K562 (cell line): ENCODE measurements around the gene HSF2. TPM values are rescaled to one million over a fixed set of nuclear protein-coding genes. Genes with fewer than 3 reads are reported as not detected.

ENCODE experiments used
- CCNT2 ChIP-seq: IDR thresholded peaks from 2 replicates; pipeline ENCODE4 v1.6.1; 2011; ENCODE audit warnings: borderline replicate concordance, low read depth, mild to moderate bottlenecking, moderate library complexity, mixed read lengths, low read length; ENCODE audit not compliant: insufficient read length; ENCODE audit errors: extremely low read depth
- MXI1 ChIP-seq: IDR thresholded peaks from 2 replicates; pipeline ENCODE4 v1.6.1; 2011; ENCODE audit warnings: low read depth, mild to moderate bottlenecking, improper control_type of control experiment, low read length
- NFE2 ChIP-seq: IDR thresholded peaks from 2 replicates; pipeline ENCODE4 v1.6.1; 2014; ENCODE audit warnings: antibody characterized with exemption, low read depth
- PTRF ChIP-seq: fragments of 450-650 bp; IDR thresholded peaks from 2 replicates; pipeline ENCODE4 v1.6.1; 2016; ENCODE audit warnings: mild to moderate bottlenecking, missing genetic modification characterization, missing compliant biosample characterization
- PYGO2 ChIP-seq: fragments of 450-650 bp; IDR thresholded peaks from 2 replicates; pipeline ENCODE4 v1.6.1; 2016; ENCODE audit warnings: mild to moderate bottlenecking, missing genetic modification characterization, moderate library complexity, missing compliant biosample characterization
- TFE3 ChIP-seq: fragments of 450-650 bp; formaldehyde crosslinking; IDR thresholded peaks from 2 replicates; pipeline ENCODE4 v1.4.0; 2020; ENCODE audit warnings: mild to moderate bottlenecking, mixed read lengths
- ZBTB1 ChIP-seq: sonication (generic); formaldehyde crosslinking; IDR thresholded peaks from 2 replicates; pipeline ENCODE4 v1.8.1; 2023; ENCODE audit warnings: missing genetic modification reagents, low read depth, mild to moderate bottlenecking, borderline replicate concordance
- ZBTB49 ChIP-seq: sonication (generic); formaldehyde crosslinking; IDR thresholded peaks from 2 replicates; pipeline ENCODE4 v1.8.0; 2022; ENCODE audit warnings: missing genetic modification reagents, mild to moderate bottlenecking, borderline replicate concordance
- ZFP30 ChIP-seq: fragments of 250-450 bp; sonication (Bioruptor Pico); IDR thresholded peaks from 2 replicates; pipeline ENCODE4 v1.8.0; 2022; ENCODE audit warnings: moderate library complexity, mild to moderate bottlenecking, inconsistent platforms, borderline replicate concordance
- ZNF609 ChIP-seq: sonication (generic); formaldehyde crosslinking; IDR thresholded peaks from 2 replicates; pipeline ENCODE4 v1.8.1; 2023; ENCODE audit warnings: missing genetic modification reagents, mild to moderate bottlenecking, borderline replicate concordance
- ZSCAN29 ChIP-seq: fragments of 450-650 bp; IDR thresholded peaks from 2 replicates; pipeline ENCODE4 v1.6.1; 2017
- polyA plus RNA-seq, 8 experiments: library from polyadenylated mRNA; depleted of rRNA in 4 of 8; stranded (reverse) in 5 of 8; unstranded in 3 of 8; fragments of >200 nt; fragmentation: Nextera tagmentation in 2 of 8; fragmentation: Illumina TruSeq in 1 of 8; extraction: Ambion mirVana in 2 of 8; extraction: Trizol in 1 of 8; gene quantifications; 2 replicates each; pipeline versions ENCODE4 v1.2.1 to v1.2.3, GENCODE V29; 2011 to 2014; ENCODE audit warnings: inconsistent platforms in 1 of 8, missing spikeins in 1 of 8
- total RNA-seq, 7 experiments: library from RNA; depleted of rRNA in 6 of 7; stranded (reverse); fragments of >200 nt in 6 of 7; fragmentation: Illumina TruSeq in 2 of 7; extraction: Trizol in 2 of 7; gene quantifications; 2 replicates each; pipeline versions ENCODE4 v1.2.1 to v1.2.3, GENCODE V29; 2011 to 2021; ENCODE audit warnings: low replicate concordance in 1 of 7
- TF ChIP-seq, protein P1 (sequence below): sonication (generic); formaldehyde crosslinking; IDR thresholded peaks from 2 replicates; pipeline ENCODE4 v1.8.0; 2022; ENCODE audit warnings: missing genetic modification reagents, mild to moderate bottlenecking, borderline replicate concordance

The HSF2 gene
- total and polyA plus RNA-seq, 9 of the 15 experiments (the other 6 are each of a cell fraction or from before 2014, with no cell fraction given) = 19.1 to 73.1 (median 29.2) TPM

DNA sequence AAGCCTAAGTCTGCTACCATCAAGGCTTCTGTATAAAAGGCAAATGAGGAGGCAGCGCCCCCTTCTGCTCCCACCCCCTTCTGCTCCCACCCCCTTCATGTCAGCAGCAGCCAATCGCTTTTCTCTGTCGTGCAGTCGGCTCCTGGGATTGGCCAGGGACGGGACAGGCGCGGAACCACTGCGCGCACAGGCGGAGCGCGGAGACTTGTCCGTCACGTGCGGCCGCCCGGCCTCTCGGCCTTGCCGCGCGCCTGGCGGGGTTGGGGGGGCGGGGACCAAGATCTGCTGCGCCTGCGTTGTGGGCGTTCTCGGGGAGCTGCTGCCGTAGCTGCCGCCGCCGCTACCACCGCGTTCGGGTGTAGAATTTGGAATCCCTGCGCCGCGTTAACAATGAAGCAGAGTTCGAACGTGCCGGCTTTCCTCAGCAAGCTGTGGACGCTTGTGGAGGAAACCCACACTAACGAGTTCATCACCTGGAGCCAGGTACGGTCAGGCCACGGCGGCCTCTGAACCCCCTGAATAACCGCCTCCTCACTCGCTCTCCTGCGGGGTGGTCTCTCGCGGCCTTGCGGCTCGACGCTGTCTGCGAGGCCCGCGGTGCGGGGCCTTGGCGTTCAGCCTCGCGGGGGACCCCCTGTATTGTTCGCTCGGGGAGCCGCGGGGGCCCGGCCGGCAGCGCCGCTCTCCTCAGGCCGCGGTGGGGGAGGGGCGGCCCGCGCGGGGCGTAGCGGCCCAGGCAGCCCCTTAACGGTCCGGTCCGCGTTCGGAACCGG, at the start of gene HSF2 (continued):
- TF ChIP-seq ZNF609 (CRISPR knock-in tag) (no peak), NFE2 (no peak), MXI1 (0 out of 2 replicates have a peak, but pooled peaks have one; percentile 10), ZSCAN29 (no peak), CCNT2 (peak; percentile 71), PYGO2 (tag) (no peak), ZBTB49 (no peak), ZFP30 (no peak), PTRF (tag) (no peak), TFE3 (CRISPR knock-in tag) (no peak), ZBTB1 (no peak)
- TF ChIP-seq, protein P1, sequence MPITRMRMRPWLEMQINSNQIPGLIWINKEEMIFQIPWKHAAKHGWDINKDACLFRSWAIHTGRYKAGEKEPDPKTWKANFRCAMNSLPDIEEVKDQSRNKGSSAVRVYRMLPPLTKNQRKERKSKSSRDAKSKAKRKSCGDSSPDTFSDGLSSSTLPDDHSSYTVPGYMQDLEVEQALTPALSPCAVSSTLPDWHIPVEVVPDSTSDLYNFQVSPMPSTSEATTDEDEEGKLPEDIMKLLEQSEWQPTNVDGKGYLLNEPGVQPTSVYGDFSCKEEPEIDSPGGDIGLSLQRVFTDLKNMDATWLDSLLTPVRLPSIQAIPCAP (CRISPR knock-in tag) = no peak
